Stimulated activated CD8-positive, alpha-beta memory T cell treated with anti-CD3 and anti-CD28 coated beads, Interleukin-2, amount 100 ng/mL, for 1 hour (primary cell): Measurements from ENCODE around the gene TRIM33.
A peak's percentile ranks its signal among the peaks of the same experiment; 100 is the strongest.

Experiments
- DNase-seq, 2 donors: peaks; one replicate each; pipeline ENCODE4 v3.0.0-alpha.2; 2020; ENCODE audit warnings: low read depth in 2 of 2

The TRIM33 gene

DNA sequence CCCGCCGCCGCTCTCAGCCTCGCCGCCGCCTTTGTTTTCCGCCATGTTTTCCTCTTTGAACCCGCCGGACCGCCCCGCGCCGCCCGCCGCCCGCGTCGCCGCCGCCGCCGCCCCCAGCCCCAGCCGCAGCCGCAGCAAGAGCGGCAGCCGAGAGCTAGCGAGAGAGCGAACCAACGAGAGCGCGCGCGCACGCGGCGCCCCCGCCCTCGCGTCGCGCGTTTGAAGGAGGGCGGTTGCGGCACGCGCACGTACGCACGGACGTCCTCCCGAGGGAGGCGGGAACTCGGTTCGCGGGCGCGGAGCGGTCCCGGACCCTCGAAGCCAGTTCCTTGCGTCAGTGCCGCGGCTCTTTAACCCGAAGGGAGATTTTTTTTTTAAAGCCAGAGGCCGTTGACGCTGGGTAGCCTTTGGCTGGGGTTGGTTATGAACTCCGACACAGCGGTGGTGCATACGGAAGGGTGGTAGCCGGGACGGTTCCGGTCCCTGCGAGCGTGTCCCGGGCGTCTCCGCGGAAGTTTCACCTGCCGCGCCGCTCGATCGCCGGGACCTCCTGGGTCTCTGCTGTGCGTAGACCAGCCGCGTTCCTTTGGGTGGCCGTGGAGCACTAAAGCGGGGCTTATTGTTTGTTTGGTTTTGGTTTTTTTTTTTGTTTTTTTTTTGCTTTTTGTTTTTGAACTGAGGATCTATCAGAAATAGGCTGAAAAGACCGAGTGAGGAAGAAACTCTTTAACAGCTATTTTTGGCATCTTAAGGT, at the start of gene TRIM33:
Gene TRIM33 (minus strand): TSS at position 172 of the 754 bp plus-strand sequence. CDS start 127 bp downstream, at position 45.
- DNase-seq, result peak; percentile 81 to 83

DNA sequence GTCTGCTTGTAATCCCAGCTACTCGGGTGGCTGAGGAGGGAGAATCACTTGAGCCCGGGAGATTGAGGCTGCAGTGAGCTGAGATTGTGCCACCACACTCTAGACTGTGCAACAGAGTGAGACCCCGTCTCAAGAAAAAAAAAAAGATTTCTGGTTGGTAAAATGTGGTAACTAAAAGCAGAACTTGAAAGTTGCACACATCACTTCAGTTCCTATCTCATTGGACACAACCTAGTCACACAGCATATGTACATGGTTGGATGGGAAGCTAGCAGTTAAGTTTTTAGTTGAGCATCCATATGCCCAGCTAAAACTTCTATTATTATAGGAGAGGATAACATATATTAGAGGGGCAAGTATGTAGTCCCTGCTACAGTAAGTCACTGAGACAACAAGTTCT, 48.4 kb upstream of the TRIM33 start:
- DNase-seq, result no peak

DNA sequence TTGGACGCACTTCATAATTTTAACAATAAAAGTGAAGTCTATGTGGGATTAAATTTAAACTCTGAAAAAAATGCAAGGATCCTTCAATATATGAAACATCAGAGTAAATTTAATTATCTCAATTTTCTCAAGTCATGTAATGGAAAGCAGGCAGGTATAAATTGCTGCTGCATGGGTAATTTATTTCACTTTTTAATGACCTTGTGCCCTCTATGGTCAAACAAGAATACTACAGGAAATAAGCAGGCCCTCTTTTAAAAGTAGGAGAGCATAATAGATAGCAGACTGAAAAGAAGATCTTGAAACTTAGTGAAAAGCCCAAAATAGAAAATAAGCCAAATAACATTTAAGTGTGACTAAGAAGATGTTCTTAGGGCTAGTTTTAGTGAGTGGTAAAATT, 47.5 kb upstream of the TRIM33 start:
- no peak for DNase-seq

DNA sequence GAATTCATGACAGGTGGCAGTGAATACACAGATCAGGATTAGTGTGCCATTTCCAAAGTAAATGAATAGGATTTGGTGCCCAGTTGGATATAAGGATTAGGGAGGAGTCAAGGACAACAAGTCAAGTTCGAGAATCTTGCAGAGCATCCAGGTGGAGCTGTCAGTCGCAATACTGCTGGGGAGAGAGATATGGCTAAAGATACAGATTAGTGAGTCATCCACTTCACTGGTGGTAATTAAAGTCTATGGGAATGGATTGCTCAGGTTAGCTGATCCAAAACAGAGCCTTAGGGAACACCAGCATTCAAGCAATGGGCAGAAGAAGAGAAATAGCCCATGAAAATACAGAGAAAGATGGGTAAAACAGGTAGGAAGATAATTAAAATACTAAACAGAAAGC, 43.6 kb upstream of the TRIM33 start:
- DNase-seq, result no peak

DNA sequence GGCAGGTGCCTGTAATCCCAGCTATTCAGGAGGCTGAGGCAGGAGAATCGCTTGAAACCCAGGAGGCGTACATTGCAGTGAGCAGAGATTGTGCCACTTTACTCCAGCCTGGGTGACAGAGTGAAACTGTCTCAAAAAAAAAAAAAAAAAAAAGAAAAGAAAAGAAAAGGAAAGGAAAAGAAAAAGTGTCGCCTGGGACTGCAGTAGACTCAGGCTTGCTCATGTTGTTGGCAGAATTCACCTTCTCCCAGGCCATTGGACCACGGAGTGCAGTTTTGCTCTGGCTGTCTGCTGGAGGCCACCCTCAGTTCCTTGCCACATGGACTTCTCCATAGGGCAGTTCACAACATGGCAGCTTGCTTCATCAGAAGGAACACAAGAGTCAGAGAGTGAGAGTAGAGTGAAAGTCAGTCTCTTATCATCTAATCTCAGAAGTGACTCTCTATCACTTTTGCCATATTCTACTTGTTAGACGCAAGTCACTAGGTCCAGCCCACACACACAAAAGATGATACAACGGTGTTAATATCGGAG, 41.2 kb upstream of the TRIM33 start:
- DNase-seq, result no peak

DNA sequence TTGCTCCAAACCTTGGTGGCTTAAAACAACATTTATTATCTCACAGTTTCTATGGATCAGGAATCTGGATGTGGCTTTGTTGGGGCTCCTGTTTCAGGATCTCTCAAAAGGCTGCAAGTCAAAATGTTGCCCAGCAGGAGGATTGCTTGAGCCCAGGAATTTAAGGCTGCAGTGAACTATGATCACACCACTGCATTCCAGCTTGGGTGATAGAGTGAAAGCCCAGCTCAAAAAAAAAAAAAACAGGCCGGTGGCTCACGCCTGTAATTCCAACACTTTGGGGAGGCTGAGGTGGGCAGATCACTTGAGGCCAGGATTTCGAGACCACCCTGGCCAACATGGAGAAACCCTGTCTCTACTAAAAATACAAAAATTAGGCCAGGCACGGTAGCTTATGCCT, 40.4 kb upstream of the TRIM33 start:
- DNase-seq, result no peak

DNA sequence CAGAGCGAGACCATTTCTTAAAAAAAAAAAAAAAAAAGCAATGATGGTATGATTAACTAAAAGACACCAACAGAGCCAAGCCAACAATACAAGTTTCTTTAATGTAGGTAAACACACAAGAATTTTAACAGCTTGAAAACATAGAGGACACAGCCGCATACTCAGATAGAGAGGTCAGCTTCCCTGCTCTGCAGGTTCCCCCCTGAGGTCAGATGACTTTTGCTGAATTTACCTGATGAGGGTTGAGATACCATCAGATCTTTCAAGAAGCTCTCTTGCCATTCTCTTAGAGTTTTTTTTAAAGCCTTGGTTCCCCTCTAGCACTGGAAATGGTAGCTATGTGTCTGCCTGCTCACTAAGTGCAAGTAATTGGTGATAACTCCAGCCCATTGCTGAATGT, 39.3 kb upstream of the TRIM33 start:
- no peak for DNase-seq

DNA sequence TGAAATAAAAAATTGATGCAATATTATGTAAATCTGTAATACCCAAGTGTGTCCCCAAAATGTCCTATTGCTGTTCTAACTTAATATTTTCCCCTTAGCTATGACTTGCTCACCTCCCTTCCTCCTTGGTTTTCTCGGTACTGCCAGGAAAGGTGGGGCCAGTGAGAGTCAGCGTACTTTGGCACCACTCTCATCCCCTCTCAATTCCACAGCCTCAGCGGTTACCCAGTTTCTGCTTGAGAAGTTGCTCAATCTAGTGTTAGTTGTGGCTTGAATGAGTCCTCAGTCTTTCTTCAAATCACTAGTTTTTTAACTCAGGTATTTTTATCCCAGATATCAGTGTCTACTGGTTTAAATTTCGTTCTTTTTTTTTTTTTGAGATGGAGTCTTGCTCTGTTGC, 38.1 kb upstream of the TRIM33 start:
- DNase-seq, result no peak

DNA sequence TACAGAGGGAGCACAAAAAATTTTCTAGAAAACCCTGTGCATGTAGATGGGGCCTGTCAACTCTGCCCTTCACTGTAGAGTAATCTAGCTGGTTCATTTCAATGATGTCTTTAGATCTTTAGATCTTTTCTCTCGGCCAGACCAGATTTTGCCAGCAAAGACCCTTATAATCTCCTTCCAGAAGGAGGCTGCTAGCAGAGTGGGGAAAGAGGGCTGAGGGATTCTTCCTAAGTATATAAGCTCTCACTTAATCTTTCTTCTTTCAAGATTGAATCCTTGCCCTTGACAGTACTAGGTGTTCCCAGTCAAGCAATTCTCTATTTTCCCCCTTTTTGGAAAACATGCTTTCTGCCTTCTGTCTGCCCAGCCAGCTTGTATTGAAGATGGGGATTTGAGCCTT, 36.1 kb upstream of the TRIM33 start:
- DNase-seq, result no peak

DNA sequence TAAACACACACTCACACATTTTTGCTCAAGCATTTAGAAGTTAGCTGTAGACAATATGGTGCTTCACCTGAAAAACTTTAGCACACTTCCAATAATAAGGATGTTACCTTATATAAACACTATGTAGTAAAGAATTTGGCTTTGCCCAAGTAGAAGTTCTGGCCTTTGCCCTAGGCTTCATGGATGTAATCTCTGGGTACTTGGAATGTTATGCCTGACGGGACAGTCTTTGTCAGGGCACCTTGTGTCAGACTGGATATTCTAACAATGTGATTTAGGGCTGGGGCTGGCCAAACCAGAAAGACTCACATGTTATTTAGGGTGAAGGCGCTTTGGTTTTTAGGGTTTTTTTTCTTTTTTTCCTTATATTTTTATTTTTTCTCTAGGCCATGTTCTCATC, 34.8 kb upstream of the TRIM33 start:
- DNase-seq, result no peak

DNA sequence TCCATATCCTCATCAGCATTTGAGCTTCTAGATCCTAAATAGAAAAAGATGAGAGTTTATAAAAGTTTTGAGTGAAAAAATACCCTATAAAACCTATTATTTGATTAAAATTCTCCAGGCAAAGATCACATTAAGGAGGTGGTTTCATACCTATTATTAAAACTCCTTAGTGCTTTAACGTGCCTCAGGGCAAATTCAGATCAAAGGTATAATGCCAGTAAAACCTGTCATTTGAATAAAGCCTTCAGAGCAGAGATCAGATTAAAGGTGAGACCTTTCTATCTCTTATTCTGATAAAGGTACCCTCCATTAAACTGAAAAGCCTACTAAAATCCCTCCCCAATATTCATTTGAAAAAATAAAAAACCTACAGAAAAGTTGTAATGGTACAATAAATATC, 34.3 kb upstream of the TRIM33 start:
- DNase-seq, result no peak

DNA sequence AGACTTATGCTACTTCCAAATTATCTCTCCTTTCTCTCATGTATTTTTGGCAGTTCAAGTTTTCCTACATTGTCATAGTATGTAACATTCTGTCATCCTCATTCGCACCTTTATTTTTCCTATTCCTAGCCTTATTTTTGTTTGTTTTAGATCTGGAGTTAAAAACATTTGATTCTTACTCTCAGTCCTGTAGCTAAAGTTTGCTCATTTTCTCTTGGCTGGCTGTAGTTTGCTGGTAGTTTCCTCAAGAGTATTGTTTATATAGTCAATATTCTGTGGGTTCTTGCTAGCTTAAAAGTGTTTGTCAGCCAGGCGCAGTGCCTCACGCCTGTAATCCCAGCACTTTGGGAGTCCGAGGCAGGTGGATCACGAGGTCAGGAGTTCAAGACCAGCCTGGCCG, 29.8 kb upstream of the TRIM33 start:
- no peak for DNase-seq

DNA sequence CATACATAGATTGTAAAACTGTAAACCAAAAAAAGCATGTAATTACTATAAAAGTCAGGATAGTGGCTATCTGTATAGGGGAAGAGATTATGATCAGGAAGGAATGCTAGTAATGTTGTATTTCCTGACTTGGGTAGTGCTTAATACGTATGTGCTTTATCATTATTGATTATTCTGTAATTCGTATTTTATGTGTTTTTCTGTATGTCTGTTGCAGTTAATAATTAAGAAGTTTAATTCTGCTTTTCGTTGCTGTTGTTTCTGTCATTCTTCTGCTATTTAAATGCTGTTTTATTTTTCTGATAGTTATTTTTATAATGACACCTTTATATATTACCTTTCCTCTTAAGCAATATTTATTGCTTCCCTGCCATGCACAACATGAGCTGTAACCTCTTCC, 29.3 kb upstream of the TRIM33 start:
- DNase-seq, result no peak

DNA sequence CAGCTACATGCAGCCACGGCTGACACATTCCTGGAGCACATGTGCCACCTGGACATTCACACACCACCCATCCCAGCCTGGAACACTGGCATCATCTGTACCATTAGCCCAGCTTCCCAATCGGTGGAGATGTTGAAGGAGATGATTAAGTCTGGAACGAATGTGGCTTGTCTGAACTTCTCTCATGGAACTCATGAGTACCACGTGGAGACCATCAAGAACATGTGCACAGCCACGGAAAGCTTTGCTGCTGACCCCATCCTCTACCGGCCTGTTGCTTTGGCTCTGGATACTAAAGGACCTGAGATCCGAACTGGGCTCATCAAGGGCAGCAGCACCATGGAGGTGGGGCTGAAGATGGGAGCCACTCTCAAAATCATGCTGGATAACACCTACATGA, 25.0 kb upstream of the TRIM33 start:
- DNase-seq, result no peak

DNA sequence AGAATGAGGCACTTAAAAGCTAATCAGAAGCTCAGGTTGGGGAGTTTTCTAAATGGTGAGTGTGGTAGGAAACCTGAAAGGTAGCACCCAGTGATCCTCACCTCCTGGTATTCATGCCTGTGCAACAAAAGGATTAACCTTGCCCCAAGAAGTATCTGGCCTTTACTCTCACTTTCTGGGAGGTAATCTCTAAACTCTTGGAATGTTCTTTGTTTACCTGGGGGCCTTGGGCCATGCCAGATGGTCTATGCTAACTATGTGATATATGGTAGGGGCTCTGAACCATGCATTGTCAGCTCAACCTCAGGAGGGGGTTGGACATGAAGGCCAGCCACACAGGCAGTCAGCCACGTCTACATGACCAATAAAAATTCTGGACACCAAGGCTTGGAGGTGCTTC, 24.4 kb upstream of the TRIM33 start:
- no peak for DNase-seq

DNA sequence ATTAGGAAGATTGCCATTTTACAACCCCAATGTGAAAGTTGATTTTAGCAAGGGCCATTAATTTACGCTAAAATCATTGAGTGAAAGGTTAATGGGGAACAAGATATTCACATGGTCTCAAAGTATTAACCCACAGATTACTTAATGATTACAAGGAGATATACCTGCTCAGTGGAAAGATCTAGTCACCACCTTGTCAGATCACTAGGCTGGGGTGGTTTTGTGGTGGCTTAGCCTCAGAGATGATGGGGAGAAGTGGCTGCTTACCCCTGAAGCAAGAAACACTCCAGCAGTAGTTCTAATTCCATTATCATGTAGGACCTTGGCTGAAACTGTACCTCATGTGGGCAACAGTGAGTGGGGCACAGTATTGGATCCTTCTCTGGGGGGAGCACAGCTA, 20.1 kb upstream of the TRIM33 start:
- DNase-seq, result no peak

DNA sequence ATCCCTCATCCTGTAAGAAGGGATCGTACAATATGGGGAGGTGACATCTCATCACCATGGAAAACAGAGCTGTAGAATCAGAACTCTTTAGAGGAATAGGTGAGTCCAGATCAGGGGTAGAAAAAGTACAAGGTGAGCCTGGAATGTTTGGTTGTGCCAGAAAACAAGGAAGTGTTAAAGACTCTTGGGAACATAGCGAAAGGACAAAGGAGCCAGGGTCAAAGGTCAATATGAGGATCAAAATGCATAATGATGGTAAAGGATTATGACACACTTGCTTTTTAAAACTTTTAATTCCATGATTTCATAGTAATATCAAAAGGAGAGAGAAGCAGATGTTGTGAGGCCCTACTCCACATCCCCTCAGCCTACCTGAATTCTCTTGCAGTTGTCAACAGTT, 19.2 kb upstream of the TRIM33 start:
- DNase-seq, result no peak

DNA sequence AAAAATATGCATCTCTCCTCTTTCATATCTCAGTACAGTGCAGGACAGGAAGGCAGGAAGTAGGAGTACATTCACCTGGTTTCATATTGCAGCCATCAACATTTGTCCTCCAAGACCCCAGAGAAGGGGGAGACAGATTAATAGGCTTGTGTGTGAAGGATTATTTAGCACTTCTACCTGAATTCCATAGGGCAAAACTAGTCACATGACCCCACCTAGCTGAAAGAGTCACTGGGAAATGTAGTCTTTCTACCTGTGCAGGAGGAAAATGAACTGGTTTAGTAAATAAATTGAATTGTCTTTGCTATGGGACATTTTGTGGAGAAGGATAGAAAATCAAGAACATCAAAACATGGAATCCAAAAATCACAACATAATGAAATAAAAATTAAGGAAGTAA, 13.9 kb upstream of the TRIM33 start:
- no peak for DNase-seq

DNA sequence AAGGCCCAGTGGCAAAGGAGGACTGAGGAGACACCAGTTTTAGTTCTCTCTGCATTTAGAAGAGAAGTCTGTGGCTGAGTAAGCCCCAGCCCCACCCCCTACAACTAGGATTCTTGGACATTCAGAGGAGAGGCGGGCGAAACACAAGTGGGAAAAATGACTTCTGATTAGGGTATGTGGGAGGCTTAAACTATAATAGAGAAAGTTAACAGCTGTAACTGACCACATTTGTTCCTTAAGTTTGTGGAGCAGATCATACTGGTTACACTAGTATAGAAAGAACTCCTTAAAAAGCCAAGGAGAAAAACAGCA, 11.2 kb upstream of the TRIM33 start:
- no peak for DNase-seq

DNA sequence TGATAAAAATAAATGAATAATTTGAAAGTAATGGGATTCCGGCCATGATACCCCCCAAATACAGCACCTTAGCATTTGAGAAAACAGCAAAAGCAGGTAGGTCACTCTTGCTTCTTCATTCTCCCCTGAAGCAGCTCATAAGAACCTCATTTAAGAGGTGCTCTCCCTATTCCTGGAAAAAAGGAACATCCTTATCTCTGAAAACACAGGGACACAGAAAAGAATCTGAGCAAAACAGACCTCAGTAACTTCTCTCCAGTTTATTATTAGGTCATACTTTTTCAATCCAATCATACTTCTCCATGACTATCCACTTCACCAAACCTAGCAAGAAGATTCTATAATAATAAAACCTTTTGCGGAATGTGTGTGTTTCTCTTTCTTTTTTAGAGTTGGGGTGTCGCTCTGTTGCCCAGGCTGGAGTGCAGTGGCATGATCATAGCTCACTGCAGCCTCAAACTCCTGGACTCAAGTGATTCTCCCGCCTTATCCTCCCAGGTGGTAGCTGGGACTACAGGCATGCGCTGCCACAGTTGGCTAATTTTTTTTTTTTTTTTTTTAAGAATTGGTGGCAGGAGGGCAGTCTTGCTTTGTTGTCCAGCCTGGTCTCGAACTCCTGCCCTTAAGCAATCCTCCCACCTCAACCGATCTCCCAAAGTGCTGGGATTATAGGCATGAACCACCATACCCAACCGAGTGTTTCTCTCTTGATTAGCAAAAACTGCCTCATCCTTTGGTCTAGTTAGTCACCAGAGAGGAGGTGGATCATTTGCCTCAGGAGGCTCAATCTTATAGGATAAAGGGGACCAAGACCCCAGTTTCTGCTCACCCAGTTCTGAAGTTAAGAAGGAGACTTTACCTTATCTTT, 10.6 kb upstream of the TRIM33 start:
- no peak for DNase-seq

DNA sequence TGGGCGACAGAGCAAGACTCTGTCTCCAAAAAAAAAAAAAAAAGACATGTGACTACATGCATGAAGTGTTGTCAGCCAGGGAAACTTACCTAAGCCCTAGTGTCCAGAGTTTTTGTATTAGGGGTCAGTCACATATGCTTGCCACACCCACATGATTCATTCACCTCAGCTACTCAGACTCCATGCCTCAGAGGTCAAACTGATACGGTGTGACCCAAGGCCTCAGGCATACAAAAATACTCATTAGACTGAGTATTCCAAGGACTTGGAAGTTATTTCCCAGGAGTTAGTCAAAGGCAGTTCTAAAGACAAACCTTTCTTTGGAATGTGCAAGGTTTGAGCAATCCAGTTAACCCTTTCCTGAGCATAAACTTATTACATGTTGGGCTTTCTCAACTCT, 6.3 kb upstream of the TRIM33 start:
- no peak for DNase-seq

DNA sequence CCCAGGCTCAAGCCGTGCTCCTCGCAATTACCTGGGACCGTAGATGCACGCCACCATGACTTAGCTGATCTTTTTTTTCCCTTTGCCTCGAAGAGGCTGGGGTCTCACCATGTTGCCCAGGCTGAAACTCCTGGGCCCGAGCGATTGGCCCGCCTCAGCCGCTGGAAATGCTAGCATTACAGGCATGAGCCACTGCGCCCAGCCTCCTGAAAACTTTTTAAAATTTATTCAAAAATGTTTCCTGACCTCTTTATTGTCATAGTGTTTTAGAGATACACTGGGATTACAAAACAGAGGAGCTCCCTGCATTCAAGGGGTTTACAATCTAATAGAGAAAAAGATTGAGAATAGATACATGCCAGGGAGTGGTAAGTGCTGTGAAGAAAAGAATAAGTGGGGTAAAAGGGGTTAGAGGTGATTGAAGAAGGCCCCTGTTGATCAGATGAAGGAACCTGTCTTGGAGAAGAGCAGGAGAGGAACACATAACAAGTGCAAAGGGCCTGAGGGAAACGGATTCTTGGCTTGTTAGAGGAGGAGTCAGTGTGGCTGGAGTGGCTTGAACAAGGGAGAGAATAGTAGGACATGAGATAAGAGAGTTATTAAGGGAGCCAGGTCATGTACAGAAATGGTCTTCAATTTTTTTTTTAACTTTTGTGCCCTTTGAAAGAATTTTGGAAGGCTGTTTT, 1.7 kb upstream of the TRIM33 start:
- no peak for DNase-seq
